SKM-1 treated with dmso at 0.1 percent for 144 hours (cell line): ENCODE data around the gene TMIE.
"Not testable (repeated sequence)": the region's sequence is repeated elsewhere in the genome, so short reads cannot be mapped to it uniquely, and the experiment has no call there.

Source experiments
- DNase-seq: peaks from one replicate; lab custom pipeline; 2025; ENCODE audit not compliant: unreplicated experiment; lab: John Stamatoyannopoulos, UW

Gene TMIE

DNA sequence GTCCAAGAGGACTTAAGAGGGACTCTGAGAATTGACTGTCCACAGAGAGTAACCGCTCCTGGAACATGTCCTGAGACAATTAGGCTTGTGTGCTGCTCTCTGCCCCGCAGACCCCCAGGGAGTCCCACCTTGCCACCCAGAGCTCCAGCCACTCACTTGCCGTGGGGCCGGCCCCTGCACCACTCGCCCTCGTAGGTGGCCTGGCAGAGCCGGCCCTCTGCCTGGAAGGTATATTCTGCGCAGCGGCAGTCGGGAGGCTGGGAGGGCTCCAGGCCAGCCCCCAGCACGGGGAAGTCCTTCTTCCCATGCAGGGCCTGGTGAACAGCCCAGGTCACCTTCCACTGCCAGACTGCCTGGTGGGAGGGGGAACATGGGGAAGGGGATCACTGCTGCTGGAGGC is 18.2 kb upstream of the TMIE start:
- DNase-seq: no peak

DNA sequence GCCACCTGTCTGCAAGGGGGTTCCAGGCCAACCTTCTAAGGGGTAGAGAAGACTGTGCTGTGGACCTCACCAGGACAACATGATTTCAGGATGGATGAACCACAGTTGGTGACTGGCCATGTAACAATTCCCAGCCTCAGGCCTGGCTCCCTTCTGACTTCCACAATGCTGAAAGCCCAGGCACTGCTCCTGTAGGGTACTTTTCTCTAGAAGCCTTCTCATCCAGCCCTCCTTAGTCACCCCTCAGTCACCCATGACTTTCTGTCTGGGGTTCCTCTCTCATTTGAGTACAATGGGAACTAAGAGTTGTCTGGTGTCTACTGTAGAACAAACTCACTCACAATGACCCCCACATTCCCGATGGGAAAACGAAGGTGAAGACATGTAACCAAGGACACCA is 16.3 kb upstream of the TMIE start:
- DNase-seq: no peak

DNA sequence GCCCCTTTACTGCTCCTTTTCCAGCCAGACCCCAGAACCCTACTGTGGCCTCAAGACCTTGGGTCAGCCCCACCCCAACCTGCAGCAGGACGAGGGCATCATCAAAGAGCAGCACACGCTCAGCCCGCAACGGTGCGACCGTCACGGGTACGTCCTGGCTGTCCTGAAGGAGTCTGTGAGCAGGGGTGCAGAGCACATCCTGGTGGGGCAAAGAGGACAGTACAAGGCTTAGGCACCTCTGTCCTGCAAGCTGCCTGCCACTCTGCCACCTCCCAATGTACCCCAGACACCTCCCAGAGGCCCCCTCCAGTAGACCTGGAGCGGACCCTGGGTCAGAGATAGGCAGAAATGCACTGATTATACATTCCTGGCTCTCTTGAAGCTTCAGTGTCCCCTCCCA is 15.7 kb upstream of the TMIE start:
- no peak for DNase-seq

DNA sequence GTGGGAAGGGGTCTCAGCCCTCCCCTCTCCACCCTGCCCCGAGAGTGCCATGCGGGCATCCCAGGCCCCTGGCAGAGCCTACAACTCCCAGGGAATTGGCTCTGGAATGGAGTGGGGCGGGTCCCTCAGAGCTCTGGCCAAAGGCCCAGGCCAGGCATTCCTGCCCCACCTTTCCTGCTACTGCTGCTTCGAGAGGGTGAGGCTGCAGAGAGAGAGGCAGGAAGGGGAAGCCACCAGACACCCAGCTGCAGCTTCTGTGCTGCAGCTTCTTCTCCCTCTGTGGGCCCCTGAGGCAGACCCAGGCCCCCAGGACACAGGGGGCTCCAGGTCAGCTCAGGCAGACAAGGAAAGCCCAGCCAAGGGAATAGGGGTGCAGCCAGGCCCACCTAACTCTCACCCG is 10.4 kb upstream of the TMIE start:
- no peak for DNase-seq

DNA sequence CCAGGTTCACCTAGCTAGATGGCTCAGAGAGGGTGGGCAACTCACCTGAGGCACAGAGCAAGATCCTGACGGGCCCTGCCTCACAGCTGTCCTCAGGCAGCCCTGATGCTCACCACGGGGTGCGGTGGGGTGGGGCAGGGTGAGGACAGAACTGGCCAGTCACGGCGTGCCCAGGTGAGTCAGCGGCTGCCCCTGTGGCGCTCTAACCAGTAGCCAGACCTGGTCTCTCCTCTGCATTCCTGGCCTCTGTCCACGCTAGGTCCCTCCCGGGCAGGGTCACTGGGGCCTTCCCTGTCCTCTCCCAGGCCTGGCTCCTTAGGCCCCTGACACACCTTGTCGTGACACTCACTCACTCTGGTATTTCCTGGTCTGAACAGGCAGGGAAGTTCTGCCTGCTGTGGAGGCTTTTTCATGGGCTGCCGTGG is 8.6 kb upstream of the TMIE start:
- no peak for DNase-seq

DNA sequence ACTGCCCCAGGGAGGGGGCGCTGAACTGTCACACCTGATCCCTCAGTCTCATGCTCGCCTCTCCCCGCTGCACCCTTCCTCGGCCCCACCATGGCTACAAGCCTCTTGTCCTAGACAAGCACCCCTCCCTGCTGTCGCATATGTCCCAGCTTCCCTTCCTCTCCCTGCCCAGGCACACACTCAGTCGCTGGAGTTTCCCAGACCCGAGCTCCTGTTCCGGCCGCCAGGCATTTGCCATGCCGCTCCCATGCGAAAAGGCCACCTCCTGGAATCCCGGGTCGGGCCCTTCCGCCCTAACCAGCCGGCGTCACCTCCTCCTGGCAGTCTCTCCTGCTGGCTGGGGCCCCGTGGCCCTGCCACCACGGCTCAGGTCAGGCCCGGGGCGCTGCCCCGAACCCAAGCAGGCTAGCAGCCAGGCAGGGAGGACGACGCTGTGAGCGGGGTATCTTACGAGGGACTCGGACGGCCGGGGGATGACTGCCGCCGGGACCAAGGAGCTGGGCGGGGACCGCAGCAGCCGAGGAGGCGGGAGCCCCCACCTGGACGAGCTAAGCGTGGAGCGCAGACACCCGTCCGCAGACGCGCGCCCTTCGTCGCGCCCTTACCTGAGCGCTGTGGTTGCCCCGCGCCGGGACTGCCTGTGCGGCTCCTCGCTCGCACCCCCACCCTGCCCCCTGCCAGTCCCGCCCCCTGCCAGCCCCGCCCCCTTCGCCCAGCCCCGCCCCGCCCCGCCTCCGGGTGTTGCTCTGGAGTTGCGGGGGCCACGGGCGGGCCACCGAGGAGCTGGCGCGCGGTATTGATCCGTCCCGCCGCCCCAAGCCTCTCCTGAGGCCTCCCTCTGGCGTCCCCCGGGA is 7.9 kb upstream of the TMIE start, which contains the start of gene ALS2CL:
Gene ALS2CL (minus strand): TSS at position 642 of the 854 bp plus-strand sequence. CDS start 4,239 bp downstream, outside the sequence.
- DNase-seq: no peak

DNA sequence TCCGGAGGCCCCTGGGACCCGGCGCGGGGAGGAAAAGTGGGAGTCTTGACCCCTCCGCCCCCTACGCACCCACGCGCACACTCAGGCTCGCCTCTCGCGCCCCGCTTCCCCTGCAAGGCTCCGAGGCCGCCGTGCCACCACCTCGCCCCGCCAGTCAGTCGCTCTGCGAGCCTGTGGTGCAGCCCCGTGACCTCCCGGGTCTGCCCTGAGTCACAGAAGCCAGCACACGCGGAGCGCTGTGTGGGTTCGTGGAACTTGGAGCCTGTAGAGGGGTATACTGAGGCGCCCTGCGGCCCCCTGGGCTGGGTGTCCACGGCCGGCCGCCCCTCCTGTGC is 7.3 kb upstream of the TMIE start:
- DNase-seq: no peak

DNA sequence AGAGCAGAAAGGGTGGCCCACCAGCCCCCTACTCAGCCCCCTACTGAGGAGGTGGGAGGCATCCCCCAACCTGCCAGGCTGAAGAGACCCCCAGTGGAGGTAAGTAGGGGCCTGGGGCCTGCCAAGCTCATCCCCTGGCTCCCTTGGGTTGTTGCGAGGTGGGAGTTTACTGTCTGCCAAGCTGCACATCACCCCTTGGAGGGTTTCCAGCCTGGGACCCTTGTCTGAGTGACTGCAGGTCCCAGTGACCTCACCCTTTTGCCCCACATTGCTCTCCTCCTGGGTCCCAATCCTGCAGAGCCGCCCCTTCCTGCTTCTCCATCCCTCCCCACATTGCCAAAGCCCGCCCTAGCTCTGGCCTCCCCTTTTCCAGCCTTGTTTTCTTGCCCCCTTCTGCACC is 6.7 kb upstream of the TMIE start:
- DNase-seq: no peak

DNA sequence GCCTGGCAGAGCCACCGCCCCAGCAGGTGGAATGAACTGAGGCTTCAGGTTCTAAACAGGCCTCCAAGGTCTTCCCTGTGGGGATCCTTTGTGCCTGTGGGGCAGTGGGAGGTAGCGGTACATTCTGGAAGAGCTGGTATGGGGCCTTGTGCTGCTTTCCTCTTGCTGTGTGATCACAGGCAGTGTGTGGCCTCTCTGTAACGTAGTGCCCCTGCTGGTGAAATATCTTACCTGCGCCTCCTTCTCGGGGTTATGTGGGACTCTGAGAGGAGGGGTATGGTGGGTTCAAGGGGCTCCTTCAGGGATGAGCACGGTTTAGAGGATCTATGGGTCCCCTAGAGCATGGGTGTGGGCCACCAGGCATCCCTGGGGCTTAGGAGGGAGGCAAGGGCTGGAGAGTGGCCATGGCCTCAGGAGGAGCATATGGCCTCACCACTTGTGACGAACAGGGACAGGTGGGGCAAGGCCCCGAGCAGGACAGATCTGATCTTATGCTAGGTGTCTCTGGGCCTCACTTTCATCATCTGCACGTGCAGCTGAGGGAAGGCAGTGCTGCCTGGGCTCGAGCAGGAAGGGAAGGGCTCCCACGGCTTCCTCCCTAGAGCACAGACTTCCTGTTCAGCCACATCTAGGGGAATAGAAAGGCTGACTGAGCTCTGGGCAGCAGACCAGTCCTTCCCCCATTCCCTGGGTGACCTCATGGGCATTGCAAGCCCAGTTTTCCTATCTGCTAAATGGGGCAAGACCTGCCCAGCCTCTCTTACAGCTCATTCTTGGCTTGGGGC is 5.8 kb upstream of the TMIE start:
- peak; percentile 79 for DNase-seq

DNA sequence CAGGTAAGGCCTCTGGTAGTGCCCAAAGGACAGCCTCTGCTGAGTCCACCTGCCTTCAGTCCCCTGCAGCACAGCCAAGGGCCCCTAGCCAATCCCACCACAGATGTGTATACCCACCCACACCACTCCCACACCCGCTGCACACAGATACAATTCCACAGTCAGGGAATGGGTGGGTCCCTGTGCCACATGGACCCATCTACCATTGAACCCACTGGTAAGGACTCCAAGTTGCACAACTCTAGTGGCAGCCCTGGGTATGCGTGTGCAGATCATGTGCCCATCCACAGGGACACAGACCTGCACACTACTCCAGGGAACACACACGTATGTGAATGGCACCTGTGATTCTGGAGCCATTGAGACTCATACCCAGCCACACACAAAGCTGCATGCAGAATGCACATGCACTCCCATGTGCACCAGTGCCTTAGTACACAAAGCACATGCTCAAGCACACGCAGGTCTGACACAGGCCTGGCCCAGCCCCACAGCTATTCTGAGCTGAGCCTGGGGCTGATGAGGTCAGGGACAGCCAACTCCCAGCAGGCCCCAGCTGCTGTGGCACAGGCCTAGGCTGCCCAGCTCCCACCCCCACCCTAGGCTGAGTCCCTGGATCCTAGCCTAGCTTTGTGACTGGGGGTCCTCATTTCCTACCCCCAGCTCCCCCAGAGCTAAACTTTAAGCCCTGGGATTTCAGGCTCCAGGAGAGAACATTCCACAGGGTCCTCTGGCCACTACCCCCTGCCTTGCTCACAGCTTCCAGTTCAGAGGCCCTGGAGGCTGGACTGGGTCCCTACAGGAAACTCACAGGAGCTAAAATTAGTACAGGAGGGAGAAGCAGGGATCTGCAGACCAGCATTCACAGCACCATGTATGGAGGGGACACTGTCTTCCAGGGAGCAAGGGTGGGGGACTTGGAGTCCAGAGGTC is 5.0 kb upstream of the TMIE start:
- no peak for DNase-seq

DNA sequence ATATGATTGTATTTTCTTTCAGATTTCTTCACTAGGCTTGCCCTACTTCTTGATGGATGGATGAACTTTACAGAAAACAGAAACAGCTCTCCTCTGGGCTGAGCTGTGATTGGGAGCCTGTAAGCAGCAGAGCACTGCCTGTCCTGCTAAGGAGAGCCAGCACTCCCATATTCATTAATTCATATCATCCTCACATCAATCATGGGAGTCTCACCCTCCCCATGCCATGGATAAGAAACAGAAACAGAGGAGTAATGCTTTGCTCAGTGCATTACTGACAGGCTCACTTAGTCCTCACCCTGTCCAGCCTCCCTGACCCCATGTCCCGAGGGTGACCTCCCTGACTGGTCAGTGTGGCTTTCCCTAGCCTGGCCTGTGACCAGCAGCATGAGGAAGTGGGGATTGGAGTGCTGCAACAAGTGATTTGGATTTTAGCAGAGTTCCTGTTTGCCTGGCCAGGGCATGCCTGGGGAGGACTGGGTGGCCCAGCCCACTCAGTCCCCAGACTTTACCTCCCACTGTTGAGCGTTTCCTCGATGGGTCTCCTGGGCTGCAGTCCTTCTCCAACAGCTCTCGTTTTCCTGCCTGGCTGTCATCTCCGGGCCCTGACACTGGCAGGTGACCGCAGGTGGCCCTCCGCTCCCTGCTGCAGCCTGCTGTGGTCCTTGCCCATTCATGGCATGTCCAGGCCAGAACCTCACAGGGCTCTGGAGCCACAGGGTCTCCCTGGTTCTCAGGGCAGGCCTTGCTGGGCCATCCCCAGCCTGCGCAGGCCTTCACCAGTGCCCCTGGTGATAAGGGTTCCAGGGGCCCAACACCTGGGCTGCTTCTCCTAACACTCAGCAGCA is 1.3 kb upstream of the TMIE start:
- DNase-seq: peak; percentile 45

DNA sequence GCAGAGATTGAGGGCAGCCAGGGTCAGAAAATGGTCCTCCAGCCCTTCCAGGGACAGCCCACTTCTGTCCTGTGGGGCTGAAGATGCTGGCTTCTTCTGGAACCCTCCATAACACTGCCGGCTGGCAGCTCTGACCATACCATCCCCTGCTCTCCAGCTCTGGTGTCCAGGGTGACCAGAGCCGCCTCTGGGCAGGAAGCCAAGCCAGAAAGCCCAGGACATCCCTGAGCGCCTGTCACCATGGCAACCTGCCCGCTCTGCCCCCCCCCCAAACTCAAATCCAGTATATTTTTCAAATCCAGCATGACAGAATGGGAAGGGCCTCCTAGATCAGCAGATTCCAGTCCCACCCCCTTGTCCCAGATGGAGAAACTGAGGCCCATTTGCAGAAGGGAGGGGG is 420 bp upstream of the TMIE start:
- DNase-seq: no peak

DNA sequence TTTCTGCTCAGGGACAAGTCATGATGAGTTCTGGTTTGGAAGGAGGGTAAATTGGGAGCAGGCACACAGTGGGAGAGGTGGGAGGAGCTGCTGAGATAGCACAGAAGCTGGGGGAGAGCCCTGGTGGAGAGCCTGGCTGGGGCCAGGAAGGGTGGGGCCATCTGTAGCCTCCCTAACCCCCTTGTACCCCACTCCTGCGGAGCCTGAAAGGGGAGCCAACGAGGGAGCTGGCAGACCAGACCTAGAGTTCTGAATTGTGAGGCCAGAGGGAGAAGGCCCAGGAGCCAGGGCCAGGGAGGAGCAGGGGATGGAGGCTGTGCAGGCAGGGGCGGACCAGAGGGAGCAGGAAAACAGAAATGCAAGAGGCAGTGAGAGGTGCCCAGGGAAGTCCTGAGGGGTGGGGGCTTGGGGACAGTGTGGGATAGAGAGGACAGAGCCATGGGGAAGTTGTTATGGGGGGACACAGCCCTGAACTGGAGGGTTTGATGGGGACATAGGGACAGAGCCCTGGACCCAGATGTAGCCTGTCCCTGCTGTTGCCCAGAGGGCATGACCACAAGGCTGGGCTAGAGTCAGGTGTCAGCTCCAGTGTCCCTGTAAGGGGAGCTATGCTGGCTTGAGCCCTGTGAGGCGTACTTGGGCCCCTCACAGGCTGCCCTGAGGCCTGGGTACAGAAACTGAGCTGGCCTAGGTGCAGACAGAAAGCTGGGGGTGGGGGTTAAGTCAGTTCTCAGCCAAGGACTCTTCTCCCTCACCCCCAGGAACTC is 1.2 kb downstream of the TMIE start:
- DNase-seq: no peak

DNA sequence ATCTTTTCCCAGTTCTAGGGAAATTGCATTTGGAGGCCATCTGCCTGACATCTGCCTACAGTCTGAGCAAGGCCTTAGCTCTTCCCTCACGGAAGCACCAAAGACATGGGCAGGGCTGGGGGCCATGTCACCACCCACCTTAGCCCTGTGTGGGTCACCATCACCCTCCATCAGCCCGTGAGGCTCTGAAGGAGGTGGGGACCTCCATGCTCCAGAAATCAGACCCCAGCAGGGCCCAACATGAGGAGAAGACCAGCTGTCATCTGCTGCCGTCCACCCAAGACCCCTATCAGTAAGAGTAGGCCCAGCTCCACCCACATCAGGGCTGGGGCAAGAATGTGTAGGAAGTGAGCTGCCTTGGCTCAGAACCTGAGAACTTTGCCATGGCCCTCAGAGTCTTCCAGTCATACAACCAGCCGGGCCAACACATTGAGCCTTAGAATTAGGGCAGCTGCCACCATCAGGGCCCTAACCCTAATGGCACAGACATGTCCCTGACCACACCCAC is 1.9 kb downstream of the TMIE start:
- DNase-seq: no peak

DNA sequence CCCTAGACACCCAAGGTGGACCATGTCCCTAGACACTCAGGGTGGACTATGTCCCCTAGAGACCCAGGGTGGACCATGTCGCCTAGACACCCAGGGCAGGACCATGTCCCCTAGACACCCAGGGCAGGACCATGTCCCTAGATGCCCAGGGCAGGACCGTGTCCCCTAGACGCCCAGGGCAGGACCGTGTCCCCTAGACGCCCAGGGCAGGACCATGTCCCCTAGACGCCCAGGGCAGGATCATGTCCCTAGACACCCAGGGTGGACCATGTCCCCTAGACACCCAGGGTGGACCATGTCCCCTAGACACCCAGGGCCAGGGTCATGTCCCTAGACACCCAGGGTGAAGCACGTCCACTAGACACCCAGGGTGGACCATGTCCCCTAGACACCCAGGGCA is 3.2 kb downstream of the TMIE start:
- not testable (repeated sequence) for DNase-seq

DNA sequence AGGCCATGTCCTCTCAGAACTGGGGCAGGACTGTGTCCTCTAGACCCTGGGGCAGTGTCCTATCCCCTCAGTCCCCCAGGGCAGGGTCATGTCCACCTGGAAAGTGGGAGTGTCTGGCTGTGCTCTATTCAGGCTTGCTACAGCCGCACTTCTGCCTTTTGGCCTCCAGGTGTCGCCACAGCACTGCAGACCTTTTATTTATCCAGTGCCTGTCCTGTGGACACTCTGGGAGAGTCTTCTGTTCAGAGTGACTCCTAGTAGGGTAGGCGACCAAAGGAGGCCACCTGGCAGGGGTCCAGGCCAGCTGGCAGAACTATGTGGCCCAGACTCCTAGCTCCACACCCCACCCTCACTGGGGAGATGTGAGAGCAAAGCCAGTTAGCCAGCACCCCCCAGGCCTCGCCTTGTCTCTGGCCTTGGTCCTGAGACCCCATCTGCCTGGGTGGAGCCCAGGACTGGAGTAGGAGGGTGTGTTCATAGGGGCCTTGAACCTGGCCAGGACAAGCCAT is 3.9 kb downstream of the TMIE start:
- peak; percentile 66 for DNase-seq

DNA sequence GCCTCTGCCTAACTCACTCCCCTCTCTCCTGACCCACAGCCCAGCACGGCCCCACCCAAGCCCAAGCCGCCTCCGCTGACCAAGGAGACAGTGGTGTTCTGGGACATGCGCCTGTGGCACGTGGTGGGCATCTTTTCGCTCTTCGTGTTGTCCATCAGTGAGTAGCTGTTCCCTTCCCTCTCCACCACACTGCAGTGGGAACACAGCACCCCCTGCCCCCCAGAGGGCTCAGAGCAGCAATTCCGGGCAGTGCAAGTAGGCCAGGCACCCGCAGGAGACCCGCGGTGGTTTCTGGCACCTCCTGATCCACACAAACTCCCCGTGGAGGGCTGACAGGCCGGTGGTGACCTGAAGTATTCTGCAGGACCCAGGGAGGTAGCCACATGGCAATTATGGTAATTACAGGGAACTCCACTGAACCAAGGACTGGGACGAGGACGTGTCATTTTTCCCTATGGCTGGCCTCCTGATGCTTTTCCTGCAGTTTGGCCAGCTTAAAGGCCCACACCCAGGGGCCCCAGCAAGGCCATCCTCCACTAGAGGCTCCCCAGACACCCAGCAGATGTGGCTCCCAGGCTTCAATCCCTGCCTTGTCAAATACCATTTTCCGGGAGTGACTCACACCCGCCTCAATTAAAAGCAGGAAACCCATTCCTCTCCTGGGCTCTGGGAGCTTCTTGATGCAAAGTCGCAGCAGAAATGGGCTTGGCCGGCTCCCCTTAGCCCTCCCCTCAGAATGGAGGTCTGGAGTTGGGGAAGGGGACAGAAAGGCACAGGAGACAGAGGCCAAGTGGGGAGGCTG is 4.8 kb downstream of the TMIE start:
- no peak for DNase-seq
